ENCODE results near the gene SIMC1.
A peak's percentile ranks its signal among the peaks of the same experiment; 100 is the strongest.
"Not testable (repeated sequence)": the region's sequence is repeated elsewhere in the genome, so short reads cannot be mapped to it uniquely, and the experiment has no call there.

The SIMC1 gene

GRCh38 chr5:176235155-176235554, 3.1 kb upstream of the SIMC1 start:
- H3K4me3 ChIP-seq (ENCODE audit: low read depth, low read length), result not testable (repeated sequence)
- peak; percentile 10; the same call in 1 of the 2 replicates for TF ChIP-seq CTCF (IDR thresholded peaks at IDR 0.05; ENCODE audit: borderline replicate concordance, insufficient read depth, low read depth, low read length)

GRCh38 chr5:176238645-176239283, 540 bp downstream of the SIMC1 start:
- peak overlapping the region; percentile 49 for H3K4me3 ChIP-seq (ENCODE audit: low read depth, low read length)

GRCh38 chr5:176239304-176239703, 1.1 kb downstream of the SIMC1 start:
- not testable (repeated sequence) for H3K4me3 ChIP-seq (ENCODE audit: low read depth, low read length)

- H3K4me3 ChIP-seq (ENCODE audit: low read depth, low read length), result not testable (repeated sequence)
Observed at GRCh38 chr5:176244318-176244717, 6.1 kb downstream of the SIMC1 start.

GRCh38 chr5:176245074-176245473, 6.8 kb downstream of the SIMC1 start:
- H3K4me3 ChIP-seq (ENCODE audit: low read depth, low read length), result not testable (repeated sequence)

GRCh38 chr5:176245489-176245888, 7.3 kb downstream of the SIMC1 start:
- not testable (repeated sequence) for H3K4me3 ChIP-seq (ENCODE audit: low read depth, low read length)

- H3K4me3 ChIP-seq (ENCODE audit: low read depth, low read length), result not testable (repeated sequence)
Observed at GRCh38 chr5:176250691-176251090, 12.5 kb downstream of the SIMC1 start.

- H3K4me3 ChIP-seq (ENCODE audit: low read depth, low read length), result not testable (repeated sequence)
Observed at GRCh38 chr5:176252171-176252570, 13.9 kb downstream of the SIMC1 start.

- not testable (repeated sequence) for H3K4me3 ChIP-seq (ENCODE audit: low read depth, low read length)
Observed at GRCh38 chr5:176253370-176254065, 15.3 kb downstream of the SIMC1 start.

- not testable (repeated sequence) for H3K4me3 ChIP-seq (ENCODE audit: low read depth, low read length)
Observed at GRCh38 chr5:176254066-176254393, 15.8 kb downstream of the SIMC1 start.

GRCh38 chr5:176257871-176258505, 19.8 kb downstream of the SIMC1 start:
- not testable (repeated sequence) for H3K4me3 ChIP-seq (ENCODE audit: low read depth, low read length)

GRCh38 chr5:176260682-176261081, 22.5 kb downstream of the SIMC1 start:
- H3K4me3 ChIP-seq (ENCODE audit: low read depth, low read length), result not testable (repeated sequence)

GRCh38 chr5:176266448-176266847, 28.2 kb downstream of the SIMC1 start:
- not testable (repeated sequence) for H3K4me3 ChIP-seq (ENCODE audit: low read depth, low read length)

GRCh38 chr5:176289018-176289417, 50.8 kb downstream of the SIMC1 start:
- H3K4me3 ChIP-seq (ENCODE audit: low read depth, low read length), result not testable (repeated sequence)

GRCh38 chr5:176290057-176290840, 52.0 kb downstream of the SIMC1 start:
- not testable (repeated sequence) for H3K4me3 ChIP-seq (ENCODE audit: low read depth, low read length)

- H3K4me3 ChIP-seq (ENCODE audit: low read depth, low read length), result not testable (repeated sequence)
Observed at GRCh38 chr5:176305356-176305755, 67.1 kb downstream of the SIMC1 start.

Data from GM12875 (cell line).